HG03460 (cell line): ENCODE results near the gene PMFBP1.

ENCODE experiments used
- ATAC-seq: cut with Tn5 transposase; IDR thresholded peaks from one replicate; pipeline ENCODE4 v1.9.1; 2021; ENCODE audit not compliant: unreplicated experiment

PMFBP1 gene, protein sequence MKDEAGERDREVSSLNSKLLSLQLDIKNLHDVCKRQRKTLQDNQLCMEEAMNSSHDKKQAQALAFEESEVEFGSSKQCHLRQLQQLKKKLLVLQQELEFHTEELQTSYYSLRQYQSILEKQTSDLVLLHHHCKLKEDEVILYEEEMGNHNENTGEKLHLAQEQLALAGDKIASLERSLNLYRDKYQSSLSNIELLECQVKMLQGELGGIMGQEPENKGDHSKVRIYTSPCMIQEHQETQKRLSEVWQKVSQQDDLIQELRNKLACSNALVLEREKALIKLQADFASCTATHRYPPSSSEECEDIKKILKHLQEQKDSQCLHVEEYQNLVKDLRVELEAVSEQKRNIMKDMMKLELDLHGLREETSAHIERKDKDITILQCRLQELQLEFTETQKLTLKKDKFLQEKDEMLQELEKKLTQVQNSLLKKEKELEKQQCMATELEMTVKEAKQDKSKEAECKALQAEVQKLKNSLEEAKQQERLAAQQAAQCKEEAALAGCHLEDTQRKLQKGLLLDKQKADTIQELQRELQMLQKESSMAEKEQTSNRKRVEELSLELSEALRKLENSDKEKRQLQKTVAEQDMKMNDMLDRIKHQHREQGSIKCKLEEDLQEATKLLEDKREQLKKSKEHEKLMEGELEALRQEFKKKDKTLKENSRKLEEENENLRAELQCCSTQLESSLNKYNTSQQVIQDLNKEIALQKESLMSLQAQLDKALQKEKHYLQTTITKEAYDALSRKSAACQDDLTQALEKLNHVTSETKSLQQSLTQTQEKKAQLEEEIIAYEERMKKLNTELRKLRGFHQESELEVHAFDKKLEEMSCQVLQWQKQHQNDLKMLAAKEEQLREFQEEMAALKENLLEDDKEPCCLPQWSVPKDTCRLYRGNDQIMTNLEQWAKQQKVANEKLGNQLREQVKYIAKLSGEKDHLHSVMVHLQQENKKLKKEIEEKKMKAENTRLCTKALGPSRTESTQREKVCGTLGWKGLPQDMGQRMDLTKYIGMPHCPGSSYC

DNA sequence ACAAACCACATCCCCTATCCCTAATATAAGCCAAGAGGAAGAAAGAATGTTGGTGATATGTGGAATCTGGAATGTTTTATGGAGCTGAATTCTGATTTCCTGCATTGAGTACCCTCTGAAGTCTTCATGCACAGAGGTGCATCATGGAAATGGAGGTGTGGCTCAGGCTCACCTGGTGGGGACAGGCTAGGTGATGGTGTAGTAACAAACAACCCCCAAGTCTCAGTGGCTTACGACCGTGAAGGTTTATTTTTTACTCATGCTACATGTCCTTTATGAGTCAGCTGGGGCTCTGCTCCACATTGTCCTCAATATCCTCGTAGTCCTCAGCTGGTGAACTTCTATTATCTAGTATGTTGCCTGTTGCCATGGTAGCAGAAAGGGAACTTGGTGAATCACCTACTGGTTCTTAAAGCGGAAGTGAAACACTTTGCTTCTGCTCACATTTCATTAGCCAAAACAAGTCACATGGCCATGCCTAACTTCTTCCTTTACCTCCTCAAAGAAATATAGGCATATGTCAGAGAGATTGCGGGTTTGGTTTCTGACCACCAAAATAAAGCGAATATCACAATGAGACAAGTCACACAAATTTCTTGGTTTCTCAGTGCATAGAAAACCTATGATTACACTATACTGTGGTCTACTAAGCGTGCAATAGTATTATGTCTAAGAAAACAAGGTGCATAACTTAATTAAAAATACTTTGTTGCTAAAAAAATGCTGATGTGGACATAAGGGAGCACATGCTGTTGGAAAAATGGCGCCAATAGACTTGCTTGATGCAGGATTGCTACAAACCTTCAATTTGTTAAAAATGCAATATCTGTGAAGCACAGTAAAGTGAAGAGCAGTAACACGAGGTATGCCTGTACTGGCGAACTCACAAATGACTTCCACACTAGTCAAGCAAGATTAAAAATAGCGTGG is at the start of gene PMFBP1:
PMFBP1 (minus strand) TSS at position 51 of the 930 bp plus-strand sequence. CDS start 947 bp downstream, outside the sequence.
- ATAC-seq = peak; percentile 97

DNA sequence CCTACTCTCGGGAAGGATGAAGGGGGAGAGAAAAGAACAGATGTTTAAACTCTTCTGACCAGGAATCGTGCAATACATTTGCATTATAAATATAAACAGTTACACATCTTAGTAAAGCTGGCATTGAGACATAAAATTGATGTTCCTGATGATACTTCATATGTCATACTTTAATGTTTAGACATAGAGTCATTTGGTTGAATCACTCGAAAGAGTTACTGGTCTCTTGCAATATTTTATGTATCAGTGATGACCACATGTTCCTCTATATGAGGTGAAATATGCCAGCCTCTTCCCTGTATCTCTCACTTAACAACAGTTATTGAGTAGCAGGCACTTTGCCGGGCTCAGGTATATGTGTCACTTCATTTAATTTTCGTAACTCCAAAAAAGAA is 49.7 kb upstream of the PMFBP1 start:
- no peak for ATAC-seq

DNA sequence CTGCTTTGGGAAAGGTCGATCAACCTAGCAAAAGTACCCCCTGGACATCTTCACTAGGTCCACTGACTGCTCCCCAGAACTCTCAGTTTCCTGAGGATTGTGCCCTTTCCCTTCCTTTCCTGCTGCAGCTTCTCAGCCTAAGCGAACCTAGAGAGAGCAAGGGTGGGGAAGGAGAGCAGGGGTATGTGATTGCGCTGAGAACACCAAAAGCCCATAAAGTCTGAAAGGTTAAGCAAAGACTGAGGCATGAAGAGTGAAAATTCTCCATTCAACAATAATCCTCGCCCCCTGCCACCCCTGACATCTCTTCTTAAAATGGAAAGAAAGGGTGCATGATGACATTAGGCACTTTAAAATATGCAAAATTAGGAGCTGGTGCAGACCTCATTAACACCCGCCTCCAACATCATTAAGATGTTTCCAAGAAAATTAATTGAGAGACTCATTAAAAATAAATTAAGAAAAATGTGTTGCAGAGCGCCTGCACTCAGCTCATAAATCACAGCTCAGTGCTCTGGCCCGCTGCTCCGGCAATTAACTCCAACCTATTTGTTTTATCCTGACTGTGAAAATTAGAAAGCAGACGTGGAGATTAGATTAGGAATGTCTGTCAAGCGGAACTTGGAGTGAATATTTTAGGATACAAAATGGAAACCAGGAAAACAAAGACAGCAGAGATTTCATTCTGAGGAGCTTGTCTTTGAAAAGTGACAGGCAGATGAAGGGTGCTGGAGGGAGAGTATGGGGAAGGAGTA is 49.1 kb upstream of the PMFBP1 start:
- ATAC-seq = no peak

DNA sequence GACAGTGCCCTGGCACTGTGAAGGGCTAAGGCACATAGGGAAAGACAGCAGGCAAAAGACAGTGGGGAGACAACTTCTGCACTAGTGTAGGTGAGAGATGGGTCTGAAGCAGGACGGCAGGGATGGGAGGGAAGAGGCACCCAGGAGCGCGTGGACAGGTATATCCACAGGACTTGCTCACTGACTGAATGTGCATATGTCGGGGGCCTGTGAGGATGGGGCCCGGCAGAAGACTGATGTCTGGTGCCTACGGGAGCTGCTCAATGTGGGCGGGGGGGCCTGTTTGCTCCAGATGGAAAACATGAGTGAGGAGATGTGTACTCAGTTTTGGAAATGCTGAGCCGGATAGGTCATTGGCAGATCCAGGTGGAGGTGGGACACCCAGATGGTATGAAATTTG is 47.3 kb upstream of the PMFBP1 start:
- ATAC-seq = no peak

DNA sequence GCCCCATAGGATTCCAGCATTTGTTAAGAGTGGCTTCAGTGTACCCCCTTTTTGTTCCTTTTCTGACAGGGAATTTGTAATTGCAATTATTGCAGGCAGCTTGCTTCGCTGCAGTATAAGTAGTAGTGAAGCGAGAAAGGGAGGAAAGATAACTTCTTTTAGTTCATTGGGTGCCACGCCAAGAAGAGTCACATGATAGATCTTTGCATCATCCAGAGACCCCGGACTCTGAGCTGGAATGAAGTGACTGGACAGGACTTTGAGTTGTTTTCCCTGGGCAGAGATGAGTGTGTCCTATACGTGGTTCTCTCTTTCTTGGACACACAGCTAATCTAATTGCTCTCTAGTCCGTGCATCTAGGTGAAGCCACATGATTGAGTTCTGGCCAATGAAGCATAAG is 44.8 kb upstream of the PMFBP1 start:
- ATAC-seq = no peak

DNA sequence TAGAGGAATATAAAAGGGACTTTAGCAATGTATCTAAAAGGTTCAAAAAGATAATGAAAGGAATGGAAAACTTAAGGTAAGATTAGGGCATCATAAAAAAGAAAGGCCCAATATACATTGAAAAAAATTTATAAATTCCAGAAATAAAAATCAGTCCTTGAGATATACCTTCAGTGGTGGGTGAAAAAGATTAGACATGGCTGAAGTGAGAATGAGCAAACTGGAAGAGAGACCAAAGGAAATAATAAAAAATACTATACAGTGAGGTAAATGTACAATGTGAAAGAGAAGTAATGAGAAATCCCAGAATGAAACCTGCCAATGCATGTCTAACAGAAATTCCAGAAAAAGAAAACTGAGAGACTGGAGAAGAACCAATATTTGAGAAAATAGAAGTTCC is 42.9 kb upstream of the PMFBP1 start:
- no peak for ATAC-seq

DNA sequence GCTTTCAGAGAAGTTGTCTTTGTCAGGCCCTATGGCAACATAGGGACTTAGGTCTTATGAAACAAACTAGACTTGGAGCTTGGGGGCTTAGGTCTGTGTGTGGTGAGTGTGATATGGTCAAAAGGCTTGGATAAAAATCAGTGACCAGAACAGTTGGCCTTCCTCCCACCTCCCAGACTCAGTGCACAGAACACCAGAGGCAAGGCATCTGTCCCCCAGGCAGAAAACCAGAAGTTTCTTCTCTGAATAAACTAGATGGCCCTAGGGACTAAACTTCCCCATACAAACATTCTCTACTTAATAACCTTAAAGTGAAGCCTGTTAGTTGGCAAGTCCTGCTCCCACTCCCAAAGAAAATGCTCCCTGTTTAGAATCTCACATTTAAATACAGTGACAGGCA is 39.2 kb upstream of the PMFBP1 start:
- ATAC-seq = no peak

DNA sequence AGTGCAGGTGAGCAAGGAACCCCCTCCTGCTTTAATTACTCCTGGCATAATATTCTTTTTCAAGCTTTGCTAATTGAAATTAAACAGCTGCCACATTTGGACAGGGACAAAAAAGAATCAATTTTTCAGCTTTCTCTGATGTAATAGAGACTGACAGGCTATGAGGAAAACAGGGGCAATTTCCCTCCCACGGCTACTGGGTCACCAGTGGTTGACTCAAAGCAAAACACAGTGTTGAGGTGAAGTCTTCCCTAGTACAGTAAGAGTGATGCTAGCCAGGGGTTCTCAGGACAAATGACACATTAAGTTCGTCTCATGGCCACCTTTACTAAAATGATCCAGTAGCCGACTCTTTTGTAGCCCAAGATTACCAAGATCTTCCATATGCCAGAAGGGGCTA is 38.6 kb upstream of the PMFBP1 start:
- no peak for ATAC-seq

DNA sequence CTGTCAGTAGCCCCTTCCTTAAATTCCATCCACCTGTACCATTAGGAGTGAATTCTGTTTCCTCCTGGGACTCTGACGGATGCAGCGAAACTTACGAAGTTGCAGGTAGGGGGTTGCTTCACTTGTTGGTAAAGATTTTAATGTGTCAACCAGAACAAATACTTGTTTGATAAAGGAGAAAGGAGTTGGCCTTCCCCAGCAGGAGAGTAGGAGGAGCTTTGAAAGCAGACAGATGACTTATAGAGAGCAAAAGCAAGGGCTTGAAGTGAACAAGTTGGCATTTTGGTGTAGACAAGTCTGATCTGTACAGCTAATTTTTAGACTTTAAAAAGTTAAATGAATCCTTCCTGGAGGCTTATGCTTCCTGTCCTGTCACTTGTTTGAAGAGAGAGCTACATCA is 38.1 kb upstream of the PMFBP1 start:
- no peak for ATAC-seq

DNA sequence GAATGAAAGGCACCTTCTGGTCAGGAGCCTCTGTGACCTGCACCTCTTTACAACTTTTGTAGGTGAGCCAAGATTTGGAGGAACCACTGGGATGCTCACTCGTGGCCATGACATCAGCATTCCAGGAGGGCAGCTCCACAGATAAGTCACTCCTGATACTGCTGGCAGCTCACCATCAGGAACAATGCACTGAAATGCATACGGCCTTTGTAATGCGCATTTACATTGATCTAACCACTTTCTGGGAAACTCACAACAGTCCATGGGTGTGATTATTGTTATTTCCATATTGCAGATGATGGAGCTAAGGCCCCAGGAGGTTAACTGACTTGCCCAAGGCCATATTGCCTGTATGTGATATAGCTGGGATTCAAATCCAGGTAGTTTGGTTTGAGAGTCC is 34.3 kb upstream of the PMFBP1 start:
- no peak for ATAC-seq

DNA sequence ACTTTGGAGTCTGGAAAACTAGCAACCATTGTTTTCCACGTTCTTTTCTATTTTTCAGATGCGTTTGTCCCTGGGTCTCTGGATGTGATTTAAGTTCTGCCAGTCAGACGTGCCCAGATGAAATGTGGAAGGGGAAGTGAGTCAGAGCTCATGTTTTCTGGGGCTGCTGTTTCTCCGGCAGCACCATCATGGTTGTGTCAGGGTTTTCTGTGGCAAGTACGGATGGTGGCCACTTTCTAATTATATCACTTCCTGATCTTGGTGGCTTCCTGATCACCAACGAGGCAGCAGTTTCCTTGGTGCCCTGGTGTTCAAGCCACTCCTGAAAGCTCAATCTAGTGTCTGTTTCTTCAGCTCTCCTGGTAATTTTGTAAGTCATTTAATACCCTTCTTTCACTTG is 31.4 kb upstream of the PMFBP1 start:
- ATAC-seq = peak; percentile 80

DNA sequence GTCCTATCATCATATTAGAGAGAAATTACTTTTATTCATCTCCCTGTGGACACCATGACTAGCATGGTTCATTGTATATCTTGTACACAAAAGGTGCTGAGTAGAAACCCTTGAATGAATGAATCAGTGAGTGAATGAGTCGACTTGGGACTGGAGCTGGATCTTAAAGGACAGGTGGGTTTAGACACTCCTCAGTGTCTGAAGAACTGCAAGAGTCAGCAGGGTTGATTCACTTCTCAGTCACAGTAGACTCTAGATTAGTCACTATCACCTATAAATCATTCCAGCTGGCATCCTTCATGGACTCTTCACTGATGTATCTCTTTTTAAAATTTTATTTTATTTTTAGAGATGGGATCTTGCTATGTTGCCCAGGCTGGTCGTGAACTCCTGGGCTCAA is 30.1 kb upstream of the PMFBP1 start:
- no peak for ATAC-seq

DNA sequence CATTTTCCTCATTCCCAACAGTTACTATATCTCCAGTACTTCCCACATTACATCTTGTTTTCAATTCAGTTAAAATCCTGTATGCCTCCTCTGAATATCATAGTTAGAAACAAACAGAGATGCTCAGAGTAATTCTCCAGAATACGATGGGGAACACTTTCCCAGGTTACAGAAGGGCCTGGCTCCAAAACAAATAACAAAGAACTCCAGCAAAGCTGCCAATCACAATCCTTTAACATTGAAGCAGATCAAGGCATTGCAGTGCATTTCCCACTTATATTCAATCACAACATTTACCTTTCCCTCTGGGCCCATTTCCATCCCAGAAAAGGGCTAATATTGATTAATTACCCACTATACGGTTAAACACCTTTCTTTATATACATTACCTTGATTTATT is 29.4 kb upstream of the PMFBP1 start:
- ATAC-seq = no peak

DNA sequence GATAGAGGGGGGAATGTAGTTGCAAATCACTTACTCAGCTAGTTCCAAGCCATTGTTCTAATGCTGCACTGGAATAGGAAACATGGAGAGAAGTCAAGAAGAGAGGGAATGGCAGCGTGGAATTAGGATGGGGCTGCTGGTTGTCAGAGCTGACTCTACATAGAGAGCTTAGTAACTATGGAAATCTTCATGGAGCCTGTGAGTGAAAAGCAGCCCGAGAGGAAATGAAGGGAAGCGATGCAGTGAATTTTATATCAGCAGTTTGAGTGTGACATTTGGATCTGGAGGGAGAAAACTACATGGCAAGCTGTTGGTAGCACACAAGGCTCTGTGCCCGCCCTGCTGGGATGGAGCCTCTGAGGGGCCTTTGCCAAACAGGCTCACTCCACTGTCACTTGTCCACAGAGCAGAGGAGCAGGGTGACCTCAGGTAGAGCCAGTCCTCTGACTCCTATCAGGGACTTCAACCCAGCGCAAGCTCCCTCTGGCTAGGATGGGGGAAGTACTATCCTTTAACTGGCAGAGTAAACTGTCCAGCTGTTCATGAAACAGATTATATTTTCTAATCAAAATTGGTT is 27.9 kb upstream of the PMFBP1 start:
- no peak for ATAC-seq

DNA sequence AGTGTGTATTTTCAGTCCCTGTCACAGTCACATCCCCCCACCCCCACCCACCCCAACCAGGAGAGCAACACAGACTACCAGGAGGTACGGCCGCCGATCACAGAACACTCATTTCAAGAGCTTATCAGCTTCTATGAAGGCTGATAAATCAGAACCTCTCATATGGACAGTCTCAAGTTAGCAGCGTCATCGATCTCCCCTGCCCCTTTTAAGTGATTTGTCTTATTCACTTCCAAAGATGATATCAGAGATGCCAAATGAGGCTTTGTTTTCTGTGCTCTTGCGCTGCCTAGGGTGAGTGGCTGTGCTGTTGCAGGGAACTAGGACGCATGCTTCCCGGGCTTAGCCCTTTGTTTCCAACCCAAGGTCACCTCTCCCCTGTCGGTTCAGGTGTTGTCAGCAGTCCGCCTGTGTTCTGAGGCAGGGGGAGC is 26.8 kb upstream of the PMFBP1 start:
- no peak for ATAC-seq

DNA sequence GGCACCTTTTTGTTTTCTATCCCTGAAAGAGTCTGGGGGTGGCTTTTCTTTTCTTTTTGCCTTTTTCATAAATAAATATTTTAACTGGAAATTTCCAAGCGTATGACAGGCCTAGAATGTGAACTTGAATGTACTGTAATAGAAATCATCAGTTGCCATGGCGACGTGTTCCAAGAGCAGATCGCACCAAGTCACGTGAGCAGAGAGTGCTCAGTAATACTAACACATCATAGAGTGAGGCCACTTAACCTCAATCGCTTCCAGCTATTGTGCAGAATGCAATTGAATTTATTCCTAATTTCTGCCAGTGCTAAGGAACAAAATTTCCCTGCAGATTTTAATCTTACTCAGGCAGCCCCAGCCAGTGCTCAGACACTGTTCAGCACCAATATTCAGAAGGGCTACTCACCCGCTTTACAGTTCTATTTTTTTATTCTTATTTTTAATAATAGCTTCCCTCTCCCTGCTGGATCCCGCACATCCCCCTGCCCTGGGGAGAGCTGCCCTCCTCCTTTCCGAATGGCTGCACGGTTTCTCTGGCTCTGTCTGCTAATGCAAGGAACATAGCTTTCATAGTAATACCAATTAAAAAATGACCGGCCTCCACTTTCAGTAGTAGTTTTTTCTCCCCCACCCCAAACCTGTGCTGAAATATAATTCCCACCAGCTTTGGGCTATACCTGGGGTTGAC is 26.2 kb upstream of the PMFBP1 start:
- no peak for ATAC-seq

DNA sequence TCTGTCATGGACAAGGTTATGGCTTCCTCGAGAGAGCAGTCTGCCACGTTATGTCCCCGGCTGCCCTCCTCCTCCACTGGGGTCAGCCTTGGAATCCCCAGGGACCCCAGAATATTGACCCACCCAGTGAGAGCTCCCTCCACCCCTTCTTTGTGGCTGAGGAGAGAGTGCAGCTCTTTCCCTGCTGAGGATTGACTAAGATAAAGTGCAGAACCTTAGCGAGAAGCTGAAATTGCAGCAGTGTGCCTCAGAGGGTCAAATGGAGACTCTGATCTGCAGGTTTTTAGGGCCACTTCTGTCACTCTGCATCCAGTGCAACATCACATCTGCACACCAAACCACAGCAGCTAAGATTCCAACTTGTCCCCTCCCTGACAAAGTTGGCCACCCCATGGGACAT is 25.6 kb upstream of the PMFBP1 start:
- no peak for ATAC-seq

DNA sequence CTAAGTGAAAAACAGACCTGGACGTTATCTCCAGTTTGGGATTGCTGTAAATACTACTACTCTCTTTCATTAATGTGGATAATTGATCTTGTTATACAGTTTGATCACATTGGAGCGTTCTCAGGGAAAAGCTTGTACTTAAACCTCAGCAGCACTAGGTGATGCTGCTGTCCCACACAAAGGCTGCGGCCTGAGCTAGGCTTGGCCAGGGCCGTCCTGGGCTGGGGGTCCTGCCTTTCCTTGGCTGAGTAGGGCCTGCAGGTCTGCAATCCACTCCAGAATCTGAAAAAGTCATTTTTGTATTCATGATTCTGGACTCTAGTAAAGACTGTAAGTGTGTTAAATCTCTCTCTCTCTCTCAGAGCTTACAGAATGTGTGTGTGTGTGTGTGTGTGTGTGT is 23.7 kb upstream of the PMFBP1 start:
- no peak for ATAC-seq

DNA sequence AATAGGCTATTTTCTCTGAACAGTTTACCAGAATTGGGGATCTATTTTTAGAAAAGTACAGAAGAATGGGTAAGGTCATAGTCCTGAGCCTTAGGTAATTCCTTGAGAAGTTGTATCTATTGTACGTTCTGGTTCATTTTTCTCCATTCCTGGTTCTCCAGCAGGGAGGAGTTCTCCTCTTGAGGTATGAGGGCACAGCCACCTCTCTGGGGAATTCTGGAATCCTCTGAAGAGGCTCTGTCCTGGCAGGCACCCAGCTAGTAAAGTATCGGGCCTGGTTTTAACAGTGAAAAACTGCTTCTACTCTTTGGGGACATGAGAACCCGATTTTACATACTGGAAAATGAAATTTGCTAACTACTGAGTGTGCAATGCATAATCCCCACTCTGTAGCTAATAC is 19.6 kb upstream of the PMFBP1 start:
- no peak for ATAC-seq
